Glutamatergic neuron (in vitro differentiated cells): ENCODE measurements around the gene SPSB2. TPM values are rescaled to one million over a fixed set of nuclear protein-coding genes. Genes with fewer than 3 reads are reported as not detected.

Source experiments
- DNase-seq: peaks from one replicate; pipeline ENCODE4 v3.0.0; 2022
- H3K27ac Mint-ChIP-seq: one replicate; pipeline ENCODE4 v1.8.0; 2020; ENCODE audit warnings: mild to moderate bottlenecking, mixed read lengths, inconsistent platforms; ENCODE audit not compliant: unreplicated experiment
- H3K27me3 Mint-ChIP-seq: one replicate; pipeline ENCODE4 v1.8.0; 2020; ENCODE audit warnings: mild to moderate bottlenecking, moderate library complexity, mixed read lengths, inconsistent platforms; ENCODE audit not compliant: unreplicated experiment
- H3K36me3 Mint-ChIP-seq: one replicate; pipeline ENCODE4 v1.8.0; 2020; ENCODE audit warnings: mild to moderate bottlenecking, mixed read lengths, inconsistent platforms; ENCODE audit not compliant: unreplicated experiment
- H3K4me1 Mint-ChIP-seq: one replicate; pipeline ENCODE4 v1.8.0; 2020; ENCODE audit warnings: mild to moderate bottlenecking, low read depth, mixed read lengths, inconsistent platforms; ENCODE audit not compliant: unreplicated experiment
- H3K4me3 Mint-ChIP-seq: one replicate; pipeline ENCODE4 v1.8.0; 2020; ENCODE audit warnings: mild to moderate bottlenecking, mixed read lengths, inconsistent platforms; ENCODE audit not compliant: unreplicated experiment
- H3K9me3 Mint-ChIP-seq: one replicate; pipeline ENCODE4 v1.8.0; 2020; ENCODE audit warnings: mild to moderate bottlenecking, moderate library complexity, mixed read lengths, inconsistent platforms; ENCODE audit not compliant: unreplicated experiment
- total RNA-seq: library from RNA; stranded (reverse); fragmentation: NEBNext Ultra II Directional; extraction: Animal tissue kit (Norgen Biotek cat#: 25700); gene quantifications from one replicate; pipeline ENCODE4 v1.2.1, GENCODE V29; 2021; ENCODE audit not compliant: unreplicated experiment
- TF ChIP-seq, protein P1 (sequence below): fragments of 200-600 bp; sonication (generic); IDR thresholded peaks from one replicate; pipeline ENCODE4 v1.5.0; 2021; ENCODE audit not compliant: partially characterized antibody, unreplicated experiment

The SPSB2 gene
- total RNA-seq, 1 donor from 2014 or later: 4.3 TPM

DNA sequence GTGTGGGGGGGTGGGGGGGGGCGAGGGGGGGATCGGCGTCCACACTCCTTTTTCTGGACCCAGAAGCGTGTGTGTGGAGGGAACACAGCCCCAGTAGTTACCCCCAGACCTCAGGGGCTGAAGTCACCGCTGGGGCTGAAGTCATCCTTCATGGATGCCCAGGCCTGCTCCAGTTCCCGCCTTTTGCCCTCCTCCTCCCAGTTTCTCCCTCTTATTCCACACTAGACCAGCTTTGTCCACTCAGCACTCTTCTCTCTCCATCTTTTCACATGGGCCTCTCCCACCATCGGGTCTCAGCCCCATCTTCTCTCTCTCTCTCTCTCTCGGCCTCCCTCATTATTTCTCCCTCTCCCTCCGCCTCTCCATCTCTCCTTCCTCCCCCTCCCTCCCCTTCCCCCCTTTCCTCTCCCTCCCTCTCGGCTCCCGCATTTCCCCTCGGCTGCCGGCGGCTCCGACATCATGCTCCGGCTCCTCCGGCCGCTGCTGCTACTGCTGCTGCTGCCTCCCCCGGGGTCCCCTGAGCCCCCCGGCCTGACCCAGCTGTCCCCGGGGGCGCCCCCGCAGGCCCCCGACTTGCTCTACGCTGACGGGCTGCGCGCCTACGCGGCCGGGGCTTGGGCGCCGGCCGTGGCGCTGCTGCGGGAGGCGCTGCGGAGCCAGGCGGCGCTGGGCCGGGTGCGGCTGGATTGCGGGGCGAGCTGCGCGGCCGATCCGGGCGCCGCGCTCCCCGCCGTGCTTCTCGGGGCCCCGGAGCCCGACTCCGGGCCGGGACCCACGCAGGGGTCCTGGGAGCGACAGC lies 44.9 kb downstream of the SPSB2 start, which contains the start of gene P3H3:
P3H3 (plus strand) TSS at position 426 of the 799 bp plus-strand sequence; CDS start at position 460, 34 bp downstream.
- DNase-seq: peak; percentile 65
- Mint-ChIP-seq H3K9me3 (peaks cover 29% of the 10 kb centered on the region), H3K4me1 (peaks cover 38% of the 10 kb centered on the region), H3K27me3 (peaks cover 31% of the 10 kb centered on the region), H3K36me3 (peaks cover 11% of the 10 kb centered on the region), H3K27ac (peak within 1 kb of the TSS; percentile 100), H3K4me3 (peak within 1 kb of the TSS; percentile 100)
- TF ChIP-seq, protein P1, sequence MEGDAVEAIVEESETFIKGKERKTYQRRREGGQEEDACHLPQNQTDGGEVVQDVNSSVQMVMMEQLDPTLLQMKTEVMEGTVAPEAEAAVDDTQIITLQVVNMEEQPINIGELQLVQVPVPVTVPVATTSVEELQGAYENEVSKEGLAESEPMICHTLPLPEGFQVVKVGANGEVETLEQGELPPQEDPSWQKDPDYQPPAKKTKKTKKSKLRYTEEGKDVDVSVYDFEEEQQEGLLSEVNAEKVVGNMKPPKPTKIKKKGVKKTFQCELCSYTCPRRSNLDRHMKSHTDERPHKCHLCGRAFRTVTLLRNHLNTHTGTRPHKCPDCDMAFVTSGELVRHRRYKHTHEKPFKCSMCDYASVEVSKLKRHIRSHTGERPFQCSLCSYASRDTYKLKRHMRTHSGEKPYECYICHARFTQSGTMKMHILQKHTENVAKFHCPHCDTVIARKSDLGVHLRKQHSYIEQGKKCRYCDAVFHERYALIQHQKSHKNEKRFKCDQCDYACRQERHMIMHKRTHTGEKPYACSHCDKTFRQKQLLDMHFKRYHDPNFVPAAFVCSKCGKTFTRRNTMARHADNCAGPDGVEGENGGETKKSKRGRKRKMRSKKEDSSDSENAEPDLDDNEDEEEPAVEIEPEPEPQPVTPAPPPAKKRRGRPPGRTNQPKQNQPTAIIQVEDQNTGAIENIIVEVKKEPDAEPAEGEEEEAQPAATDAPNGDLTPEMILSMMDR: no peak

DNA sequence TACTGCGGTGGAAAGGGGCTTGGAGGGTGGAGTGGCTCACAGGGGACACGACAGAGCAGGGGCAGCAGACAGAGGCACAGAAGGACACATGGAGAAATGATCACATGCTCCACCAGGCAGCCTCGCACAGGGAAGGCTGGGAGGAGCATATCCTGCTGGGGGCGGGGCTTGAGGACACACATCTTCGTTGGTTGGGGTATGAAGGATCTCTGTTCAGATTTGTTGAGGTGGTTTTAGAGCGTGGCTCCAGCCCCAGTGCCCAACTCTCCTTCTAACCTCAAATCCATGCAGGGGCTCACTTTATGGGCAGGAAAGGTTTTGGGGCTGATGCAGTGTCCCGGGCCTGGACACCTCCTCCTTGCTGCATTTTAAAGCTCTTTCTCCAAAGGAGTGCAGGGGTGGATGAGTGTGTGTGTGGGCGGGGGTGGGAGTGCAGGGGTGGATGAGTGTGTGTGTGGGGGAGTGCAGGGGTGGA lies 45.6 kb downstream of the SPSB2 start:
- peak overlapping the region; percentile 98 for H3K27ac Mint-ChIP-seq
- peaks cover 43% of the 10 kb centered on the region for H3K4me1 Mint-ChIP-seq
- DNase-seq: peak; percentile 97
- peaks cover 36% of the 10 kb centered on the region for H3K27me3 Mint-ChIP-seq
- TF ChIP-seq, protein P1: no peak
- peak overlapping the region; percentile 76 for H3K4me3 Mint-ChIP-seq
- peaks cover 11% of the 10 kb centered on the region for H3K36me3 Mint-ChIP-seq
- H3K9me3 Mint-ChIP-seq: peaks cover 31% of the 10 kb centered on the region

DNA sequence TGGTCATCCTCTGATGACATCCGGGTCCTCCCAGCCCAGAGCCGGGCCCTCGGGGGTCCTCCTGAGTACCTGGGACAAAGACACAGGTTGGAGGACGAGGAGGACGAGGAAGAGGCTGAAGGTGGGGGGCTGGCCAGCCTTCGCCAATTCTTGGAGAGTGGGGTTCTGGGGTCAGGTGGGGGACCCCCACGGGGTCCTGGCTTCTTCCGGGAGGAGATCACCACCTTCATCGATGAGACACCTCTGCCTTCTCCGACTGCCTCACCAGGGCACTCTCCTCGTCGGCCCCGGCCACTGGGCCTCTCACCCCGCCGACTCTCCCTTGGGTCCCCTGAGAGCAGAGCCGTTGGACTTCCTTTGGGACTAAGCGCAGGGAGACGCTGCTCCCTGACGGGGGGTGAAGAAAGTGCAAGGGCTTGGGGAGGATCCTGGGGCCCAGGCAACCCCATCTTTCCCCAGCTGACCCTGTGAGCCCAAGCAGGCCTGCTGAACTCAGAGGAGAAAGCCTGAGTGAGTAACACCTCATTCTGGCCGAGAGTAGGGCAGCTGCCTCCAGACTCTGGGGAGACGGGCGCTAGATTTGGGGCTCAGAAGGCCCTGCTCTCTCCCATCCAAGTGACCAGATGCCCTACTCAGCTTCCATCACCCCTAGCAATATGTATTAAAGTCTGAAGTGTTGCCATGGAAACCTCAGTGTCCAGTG lies 46.2 kb downstream of the SPSB2 start:
- TF ChIP-seq, protein P1: no peak
- Mint-ChIP-seq H3K9me3 (peaks cover 29% of the 10 kb centered on the region), H3K4me3 (peak overlapping the region; percentile 76), H3K4me1 (peaks cover 40% of the 10 kb centered on the region), H3K36me3 (peaks cover 11% of the 10 kb centered on the region), H3K27ac (peak overlapping the region; percentile 98), H3K27me3 (peaks cover 36% of the 10 kb centered on the region)
- DNase-seq: no peak

DNA sequence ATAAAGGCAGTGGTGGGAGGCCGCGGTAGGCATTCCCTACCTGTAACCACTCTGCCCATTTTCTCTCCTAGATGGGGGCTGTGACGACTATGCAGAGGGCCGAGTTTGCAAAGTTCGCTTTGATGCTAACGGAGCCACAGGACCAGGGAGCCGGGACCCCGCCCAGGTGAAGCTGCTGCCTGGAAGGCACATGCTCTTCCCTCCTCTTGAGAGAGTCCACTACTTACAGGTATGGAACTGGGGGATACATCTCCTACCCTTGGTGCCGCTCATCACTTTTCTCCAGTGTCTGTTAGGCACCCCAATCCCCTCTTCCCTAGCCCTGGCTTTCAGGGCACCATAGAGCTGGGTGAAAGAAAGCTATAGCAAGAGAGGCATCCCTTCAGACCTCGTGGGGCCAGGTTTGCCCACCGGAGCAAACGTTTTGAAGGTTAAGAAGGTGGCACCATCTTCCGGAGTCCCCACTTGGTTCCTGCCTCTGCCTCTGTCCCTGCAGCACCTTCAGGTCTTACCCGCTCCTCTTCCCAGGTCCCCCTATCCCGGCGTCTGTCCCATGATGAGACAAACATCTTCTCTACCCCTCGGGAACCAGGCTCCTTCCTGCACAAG lies 46.9 kb downstream of the SPSB2 start:
- H3K36me3 Mint-ChIP-seq: peaks cover 11% of the 10 kb centered on the region
- H3K9me3 Mint-ChIP-seq: peaks cover 28% of the 10 kb centered on the region
- TF ChIP-seq, protein P1: no peak
- peaks cover 37% of the 10 kb centered on the region for H3K27me3 Mint-ChIP-seq
- peak overlapping the region; percentile 98 for H3K27ac Mint-ChIP-seq
- H3K4me1 Mint-ChIP-seq: peaks cover 35% of the 10 kb centered on the region
- peak overlapping the region; percentile 76 for H3K4me3 Mint-ChIP-seq
- DNase-seq: no peak
